OCI-LY1 (cell line): Measurements from ENCODE around the gene KCNMB2.

Source experiments
- CTCF ChIP-seq: fragments of 200-600 bp; sonication (generic), shearing (Covaris generic); IDR thresholded peaks from 2 replicates; pipeline ENCODE4 v1.5.1; 2017; ENCODE audit warnings: mild to moderate bottlenecking, antibody characterized with exemption, low read length, moderate library complexity, mixed read lengths
- EZH2 ChIP-seq: fragments of 200-600 bp; sonication (generic), shearing (Covaris generic); IDR thresholded peaks from 2 replicates; pipeline ENCODE4 v1.8.0; 2017; ENCODE audit warnings: borderline replicate concordance, mixed run types, mild to moderate bottlenecking, antibody characterized with exemption, low read length, moderate library complexity, mixed read lengths

GRCh38 chr3:178519701-178520100, 16.5 kb upstream of the KCNMB2 start:
- TF ChIP-seq CTCF: no peak
- TF ChIP-seq EZH2: no peak
